GM19324 (cell line): ENCODE results near the gene ZYX.
"Not testable (repeated sequence)": the region's sequence is repeated elsewhere in the genome, so short reads cannot be mapped to it uniquely, and the experiment has no call there.

Source experiments
- ATAC-seq: cut with Tn5 transposase; IDR thresholded peaks from one replicate; pipeline ENCODE4 v1.9.1; 2021; ENCODE audit warnings: mild to moderate bottlenecking, moderate library complexity; ENCODE audit not compliant: unreplicated experiment, low FRiP score

Gene ZYX

GRCh38 chr7:143415742-143416397, 34.7 kb downstream of the ZYX start:
- no peak for ATAC-seq

DNA sequence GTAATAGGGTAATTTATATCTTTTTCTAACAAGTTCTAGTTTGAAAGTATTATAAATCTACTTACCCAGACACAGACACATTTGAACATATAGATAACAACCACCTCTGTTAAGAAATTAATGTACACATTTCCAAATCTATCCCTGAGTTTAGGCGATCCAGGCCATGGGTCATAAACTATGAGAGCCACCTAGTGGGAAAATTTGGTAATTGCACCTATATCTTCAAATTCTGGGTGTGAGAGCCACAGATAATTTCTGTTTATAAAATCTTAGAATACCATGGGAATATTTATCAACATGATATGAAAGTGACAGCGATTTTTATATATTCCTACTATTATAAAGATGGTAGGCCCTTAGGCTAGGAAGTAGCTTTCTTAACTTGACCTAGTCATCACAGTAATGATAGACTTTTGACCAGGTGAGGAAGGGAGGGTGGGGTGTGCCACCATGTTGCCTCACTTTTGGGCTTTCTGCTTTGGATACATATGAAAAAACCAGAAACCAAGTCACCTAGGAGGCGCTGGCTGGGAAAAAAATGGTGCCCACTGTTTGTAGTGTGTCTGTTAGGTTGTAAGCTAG, 35.5 kb downstream of the ZYX start:
- ATAC-seq, result no peak

- ATAC-seq, result no peak
Observed at GRCh38 chr7:143417734-143418383, 36.7 kb downstream of the ZYX start.

DNA sequence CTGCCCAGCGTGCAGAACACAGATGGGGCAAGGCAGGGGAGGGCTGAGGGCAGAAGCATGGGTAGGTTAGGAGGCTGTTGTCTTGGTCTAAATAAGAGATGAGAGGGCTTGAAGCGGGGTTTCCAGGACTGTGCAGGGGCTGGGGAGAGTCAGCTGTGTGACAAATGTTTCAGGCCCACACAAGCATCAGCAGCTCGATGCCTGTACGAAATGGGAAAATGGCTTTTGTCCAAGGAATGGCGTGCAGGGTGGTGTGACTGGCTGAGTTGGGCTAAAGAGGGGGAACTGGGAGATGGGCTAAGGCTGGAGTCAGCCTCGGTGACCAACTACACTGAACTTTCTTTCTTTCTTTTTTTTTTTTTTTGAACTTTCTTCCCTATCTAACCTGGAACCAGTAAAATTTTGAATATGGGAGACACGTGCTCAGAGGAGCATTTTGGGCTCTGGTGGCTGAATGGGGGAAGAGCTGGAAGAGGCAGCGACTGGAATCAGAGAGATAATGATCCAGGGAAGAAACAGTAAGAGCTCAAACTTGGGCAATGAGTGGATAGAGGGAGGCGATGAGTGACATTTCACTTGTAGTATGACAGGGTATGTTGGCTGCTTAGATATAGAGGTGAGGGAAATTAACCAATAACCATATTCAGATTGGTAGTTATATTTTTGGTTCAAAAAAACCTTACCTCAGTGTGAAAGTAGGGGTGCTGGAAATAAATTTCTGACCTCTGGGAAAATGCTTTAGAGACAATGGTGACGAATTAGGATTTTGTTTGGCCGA, 37.7 kb downstream of the ZYX start:
- ATAC-seq, result no peak

DNA sequence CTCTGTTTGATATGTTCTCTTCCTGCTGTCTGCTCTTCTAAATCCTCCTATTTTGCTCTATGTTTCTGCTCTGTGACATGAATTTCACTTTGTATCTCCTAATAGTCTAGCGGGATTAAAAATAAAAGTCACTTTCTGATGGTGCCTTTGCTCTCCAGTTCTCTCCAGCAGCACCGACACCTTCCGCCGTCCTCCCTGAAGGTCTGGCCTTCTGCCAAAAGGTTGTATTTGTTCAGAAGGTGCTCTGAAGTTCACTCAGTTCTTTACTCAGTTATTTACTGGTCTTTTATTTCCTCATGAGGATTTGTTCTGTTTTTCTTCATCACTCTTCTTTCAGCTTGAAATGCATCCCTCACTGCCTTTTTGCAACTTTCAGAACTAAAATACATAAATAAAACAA, 38.7 kb downstream of the ZYX start:
- ATAC-seq, result no peak

DNA sequence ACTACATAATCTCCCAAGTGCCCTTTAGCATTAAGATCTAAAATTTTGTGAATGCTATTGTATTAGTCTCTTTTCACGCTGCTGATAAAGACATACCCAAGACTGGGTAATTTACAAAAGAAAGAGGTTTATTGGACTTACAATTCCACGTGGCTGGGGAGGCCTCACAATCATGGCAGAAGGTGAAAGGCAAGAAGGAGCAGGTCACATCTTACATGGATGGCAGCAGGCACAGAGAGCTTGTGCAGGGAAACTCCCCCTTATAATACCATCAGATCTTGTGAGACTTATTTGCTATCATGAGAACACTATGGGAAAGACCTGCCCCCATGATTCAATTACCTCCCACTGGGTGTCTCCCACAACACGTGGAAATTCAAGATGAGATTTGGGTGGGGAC, 39.5 kb downstream of the ZYX start:
- not testable (repeated sequence) for ATAC-seq

DNA sequence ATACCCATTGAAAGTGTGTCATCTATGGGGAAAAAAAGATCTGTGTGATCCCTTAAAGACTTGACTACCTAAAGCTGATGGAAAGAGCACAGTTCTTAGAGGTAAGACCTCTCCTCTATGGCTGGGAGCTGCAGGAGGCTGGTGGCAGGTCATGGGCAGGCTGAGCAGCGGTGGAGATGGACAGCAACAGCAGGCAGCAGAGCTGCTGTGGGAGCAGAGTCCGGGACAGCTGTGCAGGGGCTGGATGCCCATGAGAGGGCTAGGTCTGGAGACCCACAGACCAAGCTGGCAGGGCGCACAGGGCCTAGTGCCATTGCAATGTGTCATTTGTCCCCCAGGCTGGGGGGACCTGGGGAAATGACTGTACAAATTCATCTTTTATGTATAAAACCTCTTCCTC, 40.9 kb downstream of the ZYX start:
- ATAC-seq, result no peak

- not testable (repeated sequence) for ATAC-seq
Observed at GRCh38 chr7:143424476-143424875, 43.3 kb downstream of the ZYX start.

- ATAC-seq, result peak; percentile 56
Observed at GRCh38 chr7:143426479-143427142, 45.5 kb downstream of the ZYX start.

- ATAC-seq, result no peak
Observed at GRCh38 chr7:143429770-143430698, 48.9 kb downstream of the ZYX start.

DNA sequence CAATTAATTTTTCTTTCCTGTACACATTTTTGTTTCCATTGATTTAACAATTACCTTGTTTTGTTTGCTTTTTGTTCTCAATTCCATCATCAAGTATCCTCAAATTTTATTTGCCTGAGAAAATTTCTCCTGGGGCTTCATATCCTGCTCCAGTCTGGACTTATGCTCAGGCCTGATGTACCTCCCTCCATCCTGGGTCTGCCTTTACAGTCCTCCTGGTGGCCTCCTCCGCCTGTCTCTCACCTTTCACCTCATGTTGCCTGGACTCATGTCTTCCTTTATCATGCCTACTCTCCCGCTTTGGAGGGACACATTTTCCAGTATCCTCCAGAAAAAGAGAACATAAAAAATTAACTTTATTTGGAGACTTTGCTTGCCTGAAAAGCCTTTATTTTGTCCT, 50.0 kb downstream of the ZYX start:
- no peak for ATAC-seq

DNA sequence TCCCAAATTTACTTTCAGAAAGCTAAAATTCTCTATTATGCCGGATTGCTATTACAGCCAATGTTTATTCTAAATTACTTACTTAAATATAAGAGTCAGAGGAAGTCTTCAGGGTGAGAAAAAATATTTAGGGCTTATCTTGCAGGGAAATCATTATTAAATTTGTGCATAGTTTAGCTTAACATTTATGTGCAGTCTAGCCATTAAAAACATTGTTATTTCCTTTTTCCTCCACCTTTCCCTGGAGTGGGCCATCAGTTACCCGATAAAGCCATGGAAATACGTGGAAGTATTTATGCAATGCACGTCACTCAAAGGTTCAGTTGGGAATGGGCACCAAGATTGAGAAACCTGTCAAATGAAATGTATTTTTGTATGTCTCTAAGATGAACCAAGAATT, 52.6 kb downstream of the ZYX start:
- no peak for ATAC-seq

GRCh38 chr7:143434660-143435059, 53.5 kb downstream of the ZYX start:
- no peak for ATAC-seq

- no peak for ATAC-seq
Observed at GRCh38 chr7:143435266-143435665, 54.1 kb downstream of the ZYX start.

GRCh38 chr7:143436325-143436946, 55.3 kb downstream of the ZYX start:
- ATAC-seq, result peak; percentile 88

GRCh38 chr7:143437578-143437977, 56.4 kb downstream of the ZYX start:
- peak; percentile 51 for ATAC-seq

DNA sequence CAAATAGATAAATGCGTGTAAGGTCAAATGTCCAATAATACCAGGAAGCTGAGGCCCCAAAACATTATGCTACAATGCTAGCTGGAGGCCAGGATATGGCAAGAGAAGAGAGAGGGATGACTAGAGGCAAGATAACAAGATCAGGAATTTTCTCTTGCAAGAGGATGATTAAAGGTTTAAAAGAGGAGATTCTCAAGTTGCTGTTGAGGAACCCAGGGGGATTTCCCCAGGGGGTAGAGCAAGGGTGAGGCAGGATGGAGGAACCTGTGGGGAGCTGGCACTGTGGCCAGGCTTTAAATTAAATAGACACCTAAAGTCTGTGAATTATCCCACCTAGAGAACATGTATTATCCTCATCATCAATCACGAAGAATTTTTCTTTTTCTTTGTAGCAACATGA, 58.7 kb downstream of the ZYX start:
- ATAC-seq, result no peak
